Activated naive CD8-positive, alpha-beta T cell treated with anti-CD3 and anti-CD28 coated beads, Interleukin-2, amount 50 U/mL, for 24 hours (primary cell): ENCODE data around the gene LRPAP1.

Source experiments
- ATAC-seq: fragments of 150-1000 bp; cut with Tn5 transposase; one replicate; pipeline ENCODE4 v1.10.0; 2021
- DNase-seq: peaks from one replicate; pipeline ENCODE4 v3.0.0; 2021
- H3K27ac Mint-ChIP-seq: one replicate; pipeline ENCODE4 v1.8.0; 2021; ENCODE audit warnings: mild to moderate bottlenecking, mixed read lengths
- H3K27me3 Mint-ChIP-seq: one replicate; pipeline ENCODE4 v1.8.0; 2021; ENCODE audit warnings: mixed read lengths
- H3K36me3 Mint-ChIP-seq: one replicate; pipeline ENCODE4 v1.8.0; 2021; ENCODE audit warnings: low read depth, mixed read lengths
- H3K4me1 Mint-ChIP-seq: one replicate; pipeline ENCODE4 v1.8.0; 2021; ENCODE audit warnings: mixed read lengths
- H3K4me3 Mint-ChIP-seq: one replicate; pipeline ENCODE4 v1.8.0; 2021; ENCODE audit warnings: mild to moderate bottlenecking, moderate library complexity, mixed read lengths
- H3K9me3 Mint-ChIP-seq: one replicate; pipeline ENCODE4 v1.8.0; 2021; ENCODE audit warnings: mixed read lengths

LRPAP1 gene

DNA sequence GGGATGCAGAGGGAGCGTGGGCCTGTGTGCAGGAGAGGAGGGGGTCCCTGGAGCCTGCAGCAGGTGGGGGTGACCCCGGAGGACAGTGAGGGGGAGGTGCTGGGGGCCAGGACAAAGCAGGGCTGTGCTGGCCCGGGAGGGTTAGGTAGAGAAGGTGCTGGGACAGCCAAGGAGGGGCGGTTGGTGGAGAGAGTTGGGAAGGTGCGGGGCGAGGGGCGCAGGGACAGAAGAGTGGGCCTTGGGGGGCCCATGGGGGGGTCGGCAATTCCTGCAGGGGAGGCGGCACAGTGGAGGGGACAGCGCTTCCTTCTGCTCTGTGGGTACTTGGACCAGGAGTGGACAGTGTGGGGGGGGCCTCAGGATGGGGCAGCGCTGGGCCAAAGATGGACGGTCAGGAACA is 32.5 kb downstream of the LRPAP1 start:
- Mint-ChIP-seq H3K4me1 (peaks cover 4% of the 10 kb centered on the region), H3K36me3 (peaks cover 4% of the 10 kb centered on the region), H3K4me3 (no peak overlapping the region), H3K27ac (no peak overlapping the region), H3K9me3 (no peaks in the 10 kb centered on the region), H3K27me3 (peaks cover 4% of the 10 kb centered on the region)
- DNase-seq (no peak), ATAC-seq (no peak)

DNA sequence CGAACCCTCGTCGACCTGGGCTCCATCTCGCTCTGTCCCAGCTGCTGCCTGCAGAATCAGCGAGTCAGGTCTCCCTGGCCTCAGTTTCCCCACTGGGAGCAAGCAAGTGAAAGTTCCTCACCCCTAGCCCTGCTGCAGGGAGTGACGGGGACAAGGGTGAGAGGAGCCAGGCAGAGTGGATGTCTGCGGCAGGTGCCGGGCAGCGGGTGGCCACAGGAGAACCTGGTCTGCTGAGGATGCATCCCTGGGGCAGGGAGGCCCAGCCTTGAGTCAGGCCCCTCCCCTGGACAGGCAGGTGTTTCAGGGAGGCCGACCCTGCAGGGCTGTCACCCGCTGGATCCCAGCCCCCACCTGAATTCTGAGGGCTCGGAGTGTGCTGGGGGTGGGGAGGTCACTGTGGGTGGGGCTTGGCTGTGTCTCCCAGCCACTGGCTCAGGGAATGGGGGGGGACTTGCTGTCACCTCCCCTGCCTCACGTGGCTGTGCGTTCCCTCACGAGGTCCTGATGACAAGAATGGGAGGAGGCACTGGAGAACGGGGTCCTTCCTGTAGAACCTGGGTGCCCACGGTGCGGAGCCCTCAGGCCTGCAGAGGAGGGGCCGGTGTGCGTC is 33.2 kb downstream of the LRPAP1 start:
- H3K36me3 Mint-ChIP-seq = peaks cover 4% of the 10 kb centered on the region
- H3K9me3 Mint-ChIP-seq = no peaks in the 10 kb centered on the region
- H3K4me3 Mint-ChIP-seq = no peak overlapping the region
- H3K27ac Mint-ChIP-seq = no peak overlapping the region
- peaks cover 6% of the 10 kb centered on the region for H3K27me3 Mint-ChIP-seq
- DNase-seq (no peak), ATAC-seq (no peak)
- peaks cover 4% of the 10 kb centered on the region for H3K4me1 Mint-ChIP-seq

DNA sequence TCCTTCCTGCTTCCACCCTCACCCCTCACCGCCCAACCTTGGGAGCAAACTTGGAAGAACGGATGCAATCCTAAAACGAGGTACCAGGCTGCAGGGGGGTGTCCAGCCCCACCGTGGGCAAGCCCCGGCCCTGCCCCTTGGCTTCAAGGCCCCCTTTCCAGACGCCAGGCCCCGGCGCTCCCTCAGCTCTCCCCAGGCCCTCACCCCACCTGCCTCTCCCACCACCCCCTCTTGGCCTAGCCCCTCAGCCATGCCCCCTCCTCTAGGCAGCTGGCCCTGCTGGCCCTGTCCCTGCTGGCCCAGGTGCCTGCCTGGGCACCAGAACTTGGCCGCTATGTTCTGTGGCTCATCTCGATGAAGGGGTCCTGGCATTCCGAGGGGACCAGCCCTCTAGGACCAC is 33.8 kb downstream of the LRPAP1 start:
- Mint-ChIP-seq H3K4me3 (no peak overlapping the region), H3K9me3 (no peaks in the 10 kb centered on the region), H3K36me3 (peaks cover 2% of the 10 kb centered on the region), H3K4me1 (peaks cover 2% of the 10 kb centered on the region), H3K27me3 (peaks cover 6% of the 10 kb centered on the region), H3K27ac (no peak overlapping the region)
- DNase-seq (no peak), ATAC-seq (no peak)

DNA sequence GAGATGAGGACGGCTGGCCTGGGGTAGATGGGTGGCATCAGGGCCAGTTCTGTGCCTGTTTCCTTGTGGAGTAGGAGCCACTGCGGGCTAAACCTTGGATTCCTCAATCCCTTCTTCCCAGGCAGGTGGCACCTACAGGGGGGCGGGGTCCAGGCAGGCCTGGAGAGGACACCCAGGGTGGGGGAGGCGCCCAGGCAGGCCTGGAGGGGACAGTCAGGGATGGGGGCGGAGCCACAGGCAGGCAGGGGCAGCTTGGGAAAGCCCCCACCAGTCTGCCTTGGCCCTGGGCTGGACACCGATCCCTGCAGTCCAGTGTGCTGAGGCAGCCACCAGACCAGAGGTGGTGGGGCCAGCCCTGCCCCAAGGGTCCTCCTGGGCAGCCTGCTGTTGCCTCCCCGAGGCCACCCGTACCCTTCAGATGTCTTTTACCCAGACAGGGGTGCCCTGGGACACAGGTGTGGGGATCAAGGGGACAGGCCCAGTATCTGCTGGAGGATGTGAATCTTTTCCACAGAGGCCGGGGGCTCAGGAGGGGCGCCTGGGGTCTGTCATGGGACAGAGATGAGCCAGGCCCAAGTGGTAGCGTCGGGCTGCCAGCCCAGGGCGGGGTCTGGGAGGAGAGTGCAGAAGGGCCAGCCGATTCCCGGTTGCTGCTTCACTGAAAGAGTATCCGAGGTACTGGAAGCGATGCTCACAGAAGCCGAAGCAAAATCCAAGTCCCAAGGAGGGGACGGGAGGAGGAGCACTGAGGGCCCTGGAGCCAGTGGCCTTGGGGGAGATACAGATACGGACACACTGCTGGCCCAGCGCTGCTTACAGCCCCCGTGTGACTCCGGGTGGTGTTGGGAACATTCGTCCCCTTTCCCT is 34.5 kb downstream of the LRPAP1 start:
- H3K4me1 Mint-ChIP-seq = no peaks in the 10 kb centered on the region
- no peak overlapping the region for H3K27ac Mint-ChIP-seq
- peaks cover 6% of the 10 kb centered on the region for H3K27me3 Mint-ChIP-seq
- no peak for ATAC-seq
- H3K9me3 Mint-ChIP-seq = no peaks in the 10 kb centered on the region
- DNase-seq = no peak
- H3K4me3 Mint-ChIP-seq = no peak overlapping the region
- H3K36me3 Mint-ChIP-seq = no peaks in the 10 kb centered on the region

DNA sequence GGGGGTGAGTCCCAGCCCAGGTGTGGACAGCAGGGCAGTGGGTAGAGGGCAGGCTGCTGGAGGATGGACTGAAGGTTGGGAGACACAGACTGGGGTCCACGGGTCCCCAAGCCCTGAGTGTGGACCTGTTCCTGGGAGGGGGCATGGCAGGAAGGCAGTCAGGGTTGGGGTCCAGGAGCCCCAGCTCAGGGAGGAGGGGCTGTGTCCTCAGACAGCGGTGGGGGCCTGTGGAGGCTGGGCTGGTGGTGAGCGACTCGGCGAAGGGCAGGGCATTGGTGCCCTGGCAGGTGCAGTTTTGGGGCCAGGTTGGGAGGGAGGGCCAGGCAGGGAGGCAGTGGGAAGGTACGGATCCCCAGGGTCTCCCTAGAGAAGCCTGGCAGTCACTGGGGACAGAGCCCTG is 35.1 kb downstream of the LRPAP1 start:
- H3K9me3 Mint-ChIP-seq = no peaks in the 10 kb centered on the region
- H3K36me3 Mint-ChIP-seq = no peaks in the 10 kb centered on the region
- no peak overlapping the region for H3K4me3 Mint-ChIP-seq
- DNase-seq = no peak
- peaks cover 10% of the 10 kb centered on the region for H3K27me3 Mint-ChIP-seq
- no peak for ATAC-seq
- no peaks in the 10 kb centered on the region for H3K4me1 Mint-ChIP-seq
- H3K27ac Mint-ChIP-seq = no peak overlapping the region

DNA sequence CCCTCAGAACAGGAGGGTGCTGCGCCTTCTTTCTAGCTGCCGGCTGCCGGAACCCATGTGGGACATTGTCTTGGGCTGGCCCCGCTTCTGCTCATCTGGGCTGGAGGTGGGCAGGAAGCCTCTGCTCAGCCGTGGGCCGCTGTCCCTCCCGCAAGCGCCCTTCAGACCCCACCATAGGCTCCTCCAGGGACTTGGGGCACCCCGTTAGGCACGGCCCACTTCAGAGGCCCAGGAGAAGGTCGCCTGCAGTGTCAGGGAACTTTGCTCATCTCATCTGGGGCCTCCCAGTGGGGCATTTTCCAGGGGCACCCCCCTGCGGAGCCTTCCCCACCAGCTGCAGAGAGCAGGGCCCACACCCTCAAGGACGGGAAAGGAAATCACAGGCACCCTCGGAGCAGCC is 36.2 kb downstream of the LRPAP1 start:
- Mint-ChIP-seq H3K27ac (no peak overlapping the region), H3K4me1 (no peaks in the 10 kb centered on the region), H3K9me3 (no peaks in the 10 kb centered on the region), H3K4me3 (no peak overlapping the region), H3K27me3 (peaks cover 20% of the 10 kb centered on the region), H3K36me3 (no peaks in the 10 kb centered on the region)
- DNase-seq (no peak), ATAC-seq (no peak)

DNA sequence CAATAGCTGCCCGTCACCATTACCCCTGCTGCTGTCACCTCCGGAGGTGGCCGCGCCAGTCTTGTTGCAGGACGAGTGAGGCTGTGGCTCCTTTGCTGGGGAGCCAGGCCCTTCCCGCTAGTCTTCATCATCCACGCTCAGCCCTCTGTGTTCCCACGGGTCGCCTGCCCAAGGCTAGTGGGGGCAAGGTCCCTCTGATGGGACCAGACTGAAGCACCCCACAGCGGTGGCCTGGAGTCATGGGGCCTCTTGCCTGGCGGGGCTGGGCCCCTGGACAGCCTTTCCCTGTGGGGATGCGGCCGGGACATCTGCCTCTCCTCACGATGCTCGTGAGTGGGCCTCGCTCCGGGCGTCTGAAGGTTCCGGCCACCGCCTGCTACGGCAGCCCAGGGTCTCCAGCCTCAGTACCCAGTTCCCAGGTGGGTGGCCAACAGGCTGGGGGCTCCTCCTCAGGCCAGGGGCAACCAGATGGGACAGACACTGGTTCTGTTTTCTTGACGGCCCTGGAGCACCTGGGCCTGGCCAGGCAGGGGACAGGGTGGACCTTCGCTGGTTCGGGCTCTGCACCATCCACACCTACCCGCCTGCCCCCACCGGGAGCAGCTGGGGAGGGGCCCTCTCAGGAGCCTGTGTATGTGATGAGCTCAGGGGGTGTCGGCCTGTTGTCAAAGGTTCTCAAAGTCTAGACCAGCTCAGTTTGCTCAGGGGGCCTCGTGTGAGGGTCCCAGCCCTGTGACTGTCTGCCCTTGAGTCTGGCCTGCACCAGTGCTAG is 36.8 kb downstream of the LRPAP1 start:
- no peak overlapping the region for H3K4me3 Mint-ChIP-seq
- H3K27ac Mint-ChIP-seq = no peak overlapping the region
- H3K9me3 Mint-ChIP-seq = no peaks in the 10 kb centered on the region
- no peaks in the 10 kb centered on the region for H3K36me3 Mint-ChIP-seq
- ATAC-seq = no peak
- no peak for DNase-seq
- H3K4me1 Mint-ChIP-seq = no peaks in the 10 kb centered on the region
- peaks cover 25% of the 10 kb centered on the region for H3K27me3 Mint-ChIP-seq

DNA sequence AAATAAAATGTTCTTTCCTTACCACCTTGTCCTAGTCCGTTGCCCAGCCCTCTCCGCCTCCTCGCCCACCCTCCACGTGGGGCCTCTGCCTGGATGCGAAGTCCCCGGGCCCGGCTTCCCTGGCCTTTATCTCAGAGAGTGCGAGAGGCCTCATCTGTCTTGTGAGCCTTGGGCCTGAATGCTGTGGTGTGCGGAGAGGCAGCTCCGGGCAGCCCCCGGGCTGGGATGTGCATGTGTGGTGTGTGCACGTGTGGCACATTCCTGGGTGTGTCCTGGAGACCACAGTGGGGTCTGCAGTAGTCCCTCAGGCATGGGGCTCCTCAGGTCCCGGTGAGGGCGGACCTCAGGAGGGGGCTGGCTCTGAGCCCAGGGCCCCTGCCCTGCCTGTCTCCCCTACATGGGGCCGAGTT is 37.8 kb downstream of the LRPAP1 start:
- DNase-seq (no peak), ATAC-seq (no peak)
- H3K36me3 Mint-ChIP-seq = no peaks in the 10 kb centered on the region
- H3K4me1 Mint-ChIP-seq = no peaks in the 10 kb centered on the region
- no peaks in the 10 kb centered on the region for H3K9me3 Mint-ChIP-seq
- H3K4me3 Mint-ChIP-seq = no peak overlapping the region
- H3K27me3 Mint-ChIP-seq = peaks cover 26% of the 10 kb centered on the region
- no peak overlapping the region for H3K27ac Mint-ChIP-seq

DNA sequence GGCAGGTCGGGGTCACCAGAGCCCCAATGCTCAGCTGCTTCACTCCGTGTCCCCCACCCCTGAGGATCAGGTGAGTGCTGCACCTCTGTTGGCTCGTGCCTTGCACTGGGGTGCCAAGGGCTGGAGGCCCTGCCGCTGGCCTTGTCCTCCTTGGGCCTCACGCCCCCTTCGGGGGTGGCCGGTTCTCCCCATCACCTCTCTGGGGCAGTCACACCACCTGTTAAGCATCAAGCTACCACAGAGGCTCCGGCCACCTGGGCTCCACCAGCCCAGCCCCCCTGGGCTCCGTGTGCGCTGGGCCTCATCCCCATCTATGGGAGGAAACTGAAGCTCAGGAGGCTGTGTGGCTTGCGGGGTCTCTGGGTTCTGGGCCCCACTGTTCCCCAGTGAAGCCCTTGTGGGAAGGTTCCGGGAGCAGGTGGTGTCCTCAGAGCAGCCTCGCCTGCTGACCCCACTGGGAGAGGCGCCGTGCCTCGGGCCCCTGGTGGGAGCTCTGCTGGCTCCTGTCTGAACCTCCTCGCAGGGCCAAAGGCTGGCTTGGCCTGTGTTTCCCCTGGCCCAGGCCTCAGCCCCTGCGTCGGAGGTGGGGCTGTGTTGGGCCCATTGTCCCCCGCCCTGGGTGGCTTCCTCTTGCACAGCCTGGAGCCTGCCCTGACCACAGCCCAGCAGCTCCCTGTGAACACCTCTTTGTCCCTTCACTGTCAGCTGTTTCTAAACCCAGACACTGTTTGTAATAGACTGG is 38.3 kb downstream of the LRPAP1 start:
- Mint-ChIP-seq H3K4me3 (no peak overlapping the region), H3K36me3 (no peaks in the 10 kb centered on the region), H3K27me3 (peaks cover 29% of the 10 kb centered on the region), H3K9me3 (no peaks in the 10 kb centered on the region), H3K27ac (no peak overlapping the region), H3K4me1 (no peaks in the 10 kb centered on the region)
- ATAC-seq (no peak), DNase-seq (no peak)

DNA sequence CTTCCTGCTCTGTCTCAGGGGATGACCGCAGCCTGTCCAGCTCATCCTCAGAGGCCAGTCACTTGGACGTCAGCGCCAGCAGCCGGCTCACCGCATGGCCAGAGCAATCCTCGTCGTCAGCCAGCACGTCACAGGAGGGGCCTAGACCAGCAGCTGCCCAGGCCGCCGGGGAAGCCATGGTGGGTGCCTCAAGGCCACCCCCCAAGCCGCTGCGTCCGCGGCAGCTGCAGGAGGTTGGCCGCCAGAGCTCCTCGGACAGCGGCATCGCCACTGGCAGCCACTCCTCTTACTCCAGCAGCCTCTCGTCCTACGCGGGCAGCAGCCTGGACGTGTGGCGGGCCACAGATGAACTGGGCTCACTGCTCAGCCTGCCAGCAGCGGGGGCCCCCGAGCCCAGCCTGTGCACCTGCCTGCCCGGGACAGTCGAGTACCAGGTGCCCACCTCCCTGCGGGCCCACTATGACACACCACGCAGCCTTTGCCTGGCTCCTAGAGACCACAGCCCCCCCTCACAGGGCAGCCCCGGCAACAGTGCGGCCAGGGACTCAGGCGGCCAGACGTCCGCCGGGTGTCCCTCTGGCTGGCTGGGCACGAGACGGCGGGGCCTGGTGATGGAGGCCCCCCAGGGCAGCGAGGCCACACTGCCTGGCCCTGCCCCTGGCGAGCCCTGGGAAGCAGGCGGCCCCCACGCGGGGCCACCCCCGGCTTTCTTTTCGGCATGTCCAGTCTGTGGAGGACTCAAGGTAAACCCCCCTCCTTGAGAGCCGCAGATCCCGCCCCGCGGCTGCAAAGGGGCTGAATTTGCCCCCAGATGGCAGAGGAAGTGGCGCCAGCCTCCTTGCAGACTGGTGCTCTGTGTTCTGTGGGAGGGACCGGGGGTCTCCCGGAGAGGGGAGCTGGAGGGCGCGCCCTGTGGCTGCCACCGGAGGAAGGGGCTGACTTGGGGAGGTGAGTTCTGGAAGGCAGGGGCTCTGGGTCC is 39.2 kb downstream of the LRPAP1 start:
- no peaks in the 10 kb centered on the region for H3K36me3 Mint-ChIP-seq
- H3K4me3 Mint-ChIP-seq = no peak overlapping the region
- ATAC-seq (no peak), DNase-seq (no peak)
- H3K9me3 Mint-ChIP-seq = no peaks in the 10 kb centered on the region
- H3K27ac Mint-ChIP-seq = no peak overlapping the region
- no peaks in the 10 kb centered on the region for H3K4me1 Mint-ChIP-seq
- H3K27me3 Mint-ChIP-seq = peaks cover 33% of the 10 kb centered on the region

DNA sequence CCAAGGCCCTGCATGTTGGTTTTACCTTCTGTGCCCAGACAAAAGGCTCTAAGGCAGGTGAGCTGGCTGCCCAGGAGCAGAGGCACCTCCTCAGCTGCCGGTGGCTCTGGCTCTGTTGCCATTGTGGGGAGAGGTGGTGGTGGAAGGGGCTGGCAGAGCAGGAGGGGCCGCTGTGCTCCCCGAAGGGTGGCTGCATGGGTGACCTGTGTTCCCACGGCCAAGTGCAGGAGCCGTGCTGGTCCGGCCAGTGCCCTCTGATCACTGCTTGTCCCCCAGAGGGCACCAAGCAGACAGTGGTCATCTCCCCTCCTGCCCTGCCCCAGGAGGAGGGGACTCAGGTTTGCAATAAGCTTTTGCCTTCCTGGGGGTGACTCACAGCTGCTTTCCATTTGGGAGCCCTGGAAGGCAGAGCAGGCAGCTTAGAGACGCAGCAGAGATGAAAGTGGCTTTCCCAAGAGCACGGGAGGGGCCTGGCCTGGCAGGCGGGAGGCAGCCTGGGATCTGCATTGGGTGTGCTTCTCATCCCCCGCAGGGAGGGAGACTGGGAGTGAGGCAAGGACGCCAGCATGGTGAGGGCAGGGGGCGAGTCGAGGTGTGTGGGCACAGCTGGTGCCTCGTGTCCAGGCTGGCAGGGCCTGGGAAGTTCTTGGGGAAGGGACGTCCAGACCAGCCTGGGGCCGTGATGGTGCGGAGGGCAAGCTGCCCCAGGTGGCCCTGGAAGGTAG is 40.4 kb downstream of the LRPAP1 start:
- Mint-ChIP-seq H3K27me3 (peaks cover 33% of the 10 kb centered on the region), H3K4me3 (no peak overlapping the region), H3K36me3 (no peaks in the 10 kb centered on the region), H3K9me3 (no peaks in the 10 kb centered on the region), H3K4me1 (no peaks in the 10 kb centered on the region), H3K27ac (peak overlapping the region; percentile 29)
- ATAC-seq = no peak
- DNase-seq = no peak

DNA sequence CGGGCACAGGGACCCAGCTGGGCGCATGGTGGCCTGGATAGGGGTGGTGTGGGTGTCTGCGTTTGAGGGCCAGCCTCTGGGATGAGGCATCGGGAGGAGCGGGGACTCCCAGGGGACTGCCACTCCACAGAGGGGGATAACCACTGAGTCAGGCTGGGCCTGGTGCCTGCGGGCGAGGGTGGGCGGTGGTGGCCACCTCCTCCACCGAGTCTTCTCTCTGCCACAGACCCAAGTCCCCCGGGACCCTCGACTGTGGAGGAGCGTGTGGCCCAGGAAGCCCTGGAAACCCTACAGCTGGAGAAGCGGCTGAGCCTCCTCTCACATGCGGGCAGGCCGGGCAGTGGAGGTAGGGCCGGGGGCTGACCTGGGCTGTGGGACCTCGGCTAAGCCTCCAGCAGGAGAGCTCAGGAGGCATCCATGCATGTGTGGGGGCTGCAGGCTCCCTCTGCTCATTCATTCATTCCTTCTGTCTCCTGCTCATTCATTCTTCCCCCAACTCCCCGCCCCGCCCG is 42.7 kb downstream of the LRPAP1 start:
- Mint-ChIP-seq H3K27me3 (peaks cover 30% of the 10 kb centered on the region), H3K36me3 (no peaks in the 10 kb centered on the region), H3K4me3 (no peak overlapping the region), H3K9me3 (no peaks in the 10 kb centered on the region), H3K4me1 (no peaks in the 10 kb centered on the region), H3K27ac (no peak overlapping the region)
- ATAC-seq = peak; percentile 50
- peak; percentile 31 for DNase-seq

DNA sequence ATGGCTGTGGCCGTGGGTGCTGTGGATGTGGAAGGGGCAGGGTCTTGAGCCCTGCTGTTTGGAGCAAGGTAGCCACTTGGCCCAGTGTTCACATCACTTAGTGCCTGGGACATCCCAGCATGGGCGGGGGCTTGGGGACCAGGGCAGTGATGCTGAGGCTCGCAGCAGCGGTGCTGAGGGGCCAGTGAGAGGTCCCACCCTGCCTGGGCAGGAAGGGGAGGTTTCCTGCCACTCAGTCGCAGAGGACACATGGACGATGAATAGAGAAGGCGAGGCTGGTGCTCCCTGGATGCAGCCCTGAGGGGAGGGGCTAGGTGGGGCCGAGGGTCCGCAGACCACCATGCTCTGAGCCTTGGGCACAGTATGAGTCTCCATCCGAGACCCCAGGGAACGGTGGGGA is 43.4 kb downstream of the LRPAP1 start:
- ATAC-seq (no peak), DNase-seq (no peak)
- no peak overlapping the region for H3K4me3 Mint-ChIP-seq
- no peaks in the 10 kb centered on the region for H3K9me3 Mint-ChIP-seq
- H3K27me3 Mint-ChIP-seq = peaks cover 30% of the 10 kb centered on the region
- H3K27ac Mint-ChIP-seq = no peak overlapping the region
- H3K4me1 Mint-ChIP-seq = no peaks in the 10 kb centered on the region
- H3K36me3 Mint-ChIP-seq = no peaks in the 10 kb centered on the region
